Upper lobe of left lung (tissue), 6 donors: ENCODE measurements around the gene DPH5. TPM values are rescaled to one million over a fixed set of nuclear protein-coding genes. Genes with fewer than 3 reads are reported as not detected.

Source experiments
- ATAC-seq, 2 donors: fragments of 200-7000 bp; cut with Tn5 transposase; one replicate each; pipeline ENCODE4 v1.9.1; 2022; ENCODE audit warnings: mild to moderate bottlenecking in 2 of 2, moderate library complexity in 2 of 2; ENCODE audit not compliant: low FRiP score in 2 of 2
- DNase-seq, 2 donors: peaks; one replicate each; pipeline ENCODE4 v3.0.0-alpha.2; 2019 to 2020
- H3K27ac ChIP-seq, 4 donors: fragments of 200-600 bp; sonication (generic); one replicate each; pipeline ENCODE4 v1.5.1; 2016 to 2019
- H3K27me3 ChIP-seq, 4 donors: fragments of 200-600 bp; sonication (generic); one replicate each; pipeline ENCODE4 v1.5.1; 2017 to 2019
- H3K36me3 ChIP-seq, 4 donors: fragments of 200-600 bp; sonication (generic); one replicate each; pipeline ENCODE4 v1.5.1; 2016 to 2019
- H3K4me1 ChIP-seq, 4 donors: fragments of 200-600 bp; sonication (generic); one replicate each; pipeline ENCODE4 v1.5.1; 2018 to 2019
- H3K4me3 ChIP-seq, 4 donors: fragments of 200-600 bp; sonication (generic); one replicate each; pipeline ENCODE4 v1.5.1; 2017 to 2019; ENCODE audit warnings: mild to moderate bottlenecking in 2 of 4, moderate library complexity in 1 of 4
- H3K9me3 ChIP-seq, 4 donors: fragments of 200-600 bp; sonication (generic); one replicate each; pipeline ENCODE4 v1.5.1; 2018 to 2019
- EP300 ChIP-seq, 4 donors: sonication (generic); formaldehyde crosslinking; IDR thresholded peaks; one replicate each; pipeline ENCODE4 v1.5.1; 2017; ENCODE audit warnings: antibody characterized with exemption in 4 of 4, control low read depth in 2 of 4
- POLR2A ChIP-seq, 4 donors: fragments of 450-650 bp; IDR thresholded peaks; one replicate each; pipeline ENCODE4 v1.5.1; 2016 to 2017; ENCODE audit warnings: antibody characterized with exemption in 4 of 4, mild to moderate bottlenecking in 2 of 4
- POLR2AphosphoS5 ChIP-seq, 2 donors: sonication (generic); formaldehyde crosslinking; IDR thresholded peaks; one replicate each; pipeline ENCODE4 v1.5.1; 2017; ENCODE audit warnings: antibody characterized with exemption in 2 of 2
- WGBS, 2 donors: methylation state at CpG; one replicate each; pipeline ENCODE4 v1.1.5; 2017 to 2018; 5-methylcytosine and 5-hydroxymethylcytosine counted together
- total RNA-seq, 6 donors: library from RNA; depleted of rRNA in 4 of 6; stranded (reverse); fragments of >200 nt in 4 of 6; gene quantifications; one replicate each; pipeline versions ENCODE4 v1.1.0 to v1.2.1, GENCODE V29; 2016 to 2021
- TF ChIP-seq, protein P1 (sequence below), 6 experiments: fragments of 450-650 bp in 4 of 6; fragments of 200-600 bp in 2 of 6; sonication (generic) in 2 of 6; IDR thresholded peaks; one replicate each; pipeline ENCODE4 v1.5.1; 2016 to 2019; ENCODE audit warnings: antibody characterized with exemption in 6 of 6
- donor health status: DM: no; HTN: no; CAD: no; lungs with moderate emphysema.
- donor health status: DM: no; HTN: yes; CAD: no; lungs with severe emphysema.

DPH5 gene
- total RNA-seq, 6 donors from 2014 or later = 14.8 to 25.2 (median 21.5) TPM

DNA sequence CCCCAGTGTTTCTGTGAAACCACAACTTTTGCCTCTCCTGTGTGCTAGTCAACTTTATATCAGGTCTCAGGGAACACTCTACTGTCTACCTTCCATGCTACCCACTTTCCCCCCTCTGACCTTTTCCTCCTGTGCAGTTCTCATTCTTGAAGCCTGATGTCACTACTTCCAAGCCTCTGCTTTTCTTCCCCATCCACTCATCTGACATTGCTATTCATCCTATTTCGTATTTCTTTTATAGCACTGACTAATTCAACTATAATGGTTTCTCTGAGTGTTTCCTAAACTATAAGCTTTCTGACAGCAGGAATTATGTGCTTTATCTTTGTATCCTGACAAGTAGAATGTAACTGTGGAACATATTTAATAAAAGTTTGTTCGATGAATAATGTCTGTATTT is 18.2 kb upstream of the DPH5 start:
- DNase-seq (no peak), ATAC-seq (no peak)
- Histone ChIP-seq H3K27ac (no peak overlapping the region), H3K4me1 (no peaks in the 10 kb centered on the region), H3K36me3 (peaks cover 0 to 4% (median 0%) of the 10 kb centered on the region in 4 donors), H3K4me3 (no peak overlapping the region), H3K27me3 (no peaks in the 10 kb centered on the region), H3K9me3 (peaks cover 0 to 8% (median 6%) of the 10 kb centered on the region in 4 donors)
- 73 to 78% methylated on average over 2 of the region's 2 CpGs for WGBS, 2 donors
- no peak for TF ChIP-seq EP300 (IDR thresholded peaks at IDR 0.05)
- TF ChIP-seq, protein P1, sequence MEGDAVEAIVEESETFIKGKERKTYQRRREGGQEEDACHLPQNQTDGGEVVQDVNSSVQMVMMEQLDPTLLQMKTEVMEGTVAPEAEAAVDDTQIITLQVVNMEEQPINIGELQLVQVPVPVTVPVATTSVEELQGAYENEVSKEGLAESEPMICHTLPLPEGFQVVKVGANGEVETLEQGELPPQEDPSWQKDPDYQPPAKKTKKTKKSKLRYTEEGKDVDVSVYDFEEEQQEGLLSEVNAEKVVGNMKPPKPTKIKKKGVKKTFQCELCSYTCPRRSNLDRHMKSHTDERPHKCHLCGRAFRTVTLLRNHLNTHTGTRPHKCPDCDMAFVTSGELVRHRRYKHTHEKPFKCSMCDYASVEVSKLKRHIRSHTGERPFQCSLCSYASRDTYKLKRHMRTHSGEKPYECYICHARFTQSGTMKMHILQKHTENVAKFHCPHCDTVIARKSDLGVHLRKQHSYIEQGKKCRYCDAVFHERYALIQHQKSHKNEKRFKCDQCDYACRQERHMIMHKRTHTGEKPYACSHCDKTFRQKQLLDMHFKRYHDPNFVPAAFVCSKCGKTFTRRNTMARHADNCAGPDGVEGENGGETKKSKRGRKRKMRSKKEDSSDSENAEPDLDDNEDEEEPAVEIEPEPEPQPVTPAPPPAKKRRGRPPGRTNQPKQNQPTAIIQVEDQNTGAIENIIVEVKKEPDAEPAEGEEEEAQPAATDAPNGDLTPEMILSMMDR (IDR thresholded peaks at IDR 0.05) = peak in 1 of 6 experiments; percentile 4

DNA sequence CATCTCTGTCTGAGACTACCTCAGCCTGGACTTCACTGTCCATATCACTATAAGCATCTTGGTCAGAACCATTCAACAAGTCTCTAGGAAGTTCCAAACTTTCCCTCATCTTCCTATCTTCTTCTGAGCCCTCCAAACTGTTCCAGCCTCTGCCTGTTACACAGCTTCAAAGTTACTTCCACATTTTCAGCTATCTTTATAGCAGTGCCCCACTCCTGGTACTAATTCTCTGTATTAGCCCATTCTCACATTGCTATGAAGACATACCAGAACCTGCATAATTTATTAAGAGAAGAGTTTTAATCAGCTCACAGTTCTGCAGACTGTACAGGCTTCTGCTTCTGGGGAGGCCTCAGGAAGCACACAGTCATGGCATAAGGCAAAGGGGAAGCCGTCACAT is 15.7 kb upstream of the DPH5 start:
- no peak for TF ChIP-seq EP300 (IDR thresholded peaks at IDR 0.05)
- no peak for TF ChIP-seq POLR2A (IDR thresholded peaks at IDR 0.05)
- TF ChIP-seq, protein P1 (IDR thresholded peaks at IDR 0.05) = no peak
- TF ChIP-seq POLR2AphosphoS5 (IDR thresholded peaks at IDR 0.05) = no peak
- Histone ChIP-seq H3K27me3 (no peaks in the 10 kb centered on the region), H3K27ac (no peak overlapping the region), H3K4me3 (no peak overlapping the region), H3K9me3 (peaks cover 0 to 8% (median 6%) of the 10 kb centered on the region in 4 donors), H3K36me3 (peaks cover 0 to 4% (median 0%) of the 10 kb centered on the region in 4 donors), H3K4me1 (no peaks in the 10 kb centered on the region)
- 90 to 100% methylated on average over 1 of the region's 1 CpG for WGBS, 2 donors
- ATAC-seq (no peak), DNase-seq (no peak)

DNA sequence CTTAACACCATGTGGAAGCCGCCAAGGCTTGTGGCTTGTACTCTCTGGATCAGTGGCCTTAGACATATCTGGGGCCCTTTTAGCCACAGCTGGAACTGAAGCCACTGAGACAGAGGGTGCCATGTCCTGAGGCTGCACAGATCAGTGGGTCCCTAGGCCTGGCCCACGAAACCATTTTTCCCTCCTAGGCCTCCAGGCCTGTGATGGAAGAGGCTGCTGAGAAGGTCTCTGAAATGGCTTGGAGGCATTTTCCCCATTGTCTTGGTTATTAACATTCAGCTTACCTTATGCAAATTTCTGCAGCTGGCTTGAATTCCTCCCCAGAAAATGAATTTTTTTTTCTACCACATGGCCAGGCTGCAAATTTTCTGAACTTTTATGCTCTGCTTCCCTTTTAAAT is 15.1 kb upstream of the DPH5 start:
- 96 to 100% methylated on average over 2 of the region's 2 CpGs for WGBS, 2 donors
- no peaks in the 10 kb centered on the region for H3K4me1 ChIP-seq
- no peak for DNase-seq

DNA sequence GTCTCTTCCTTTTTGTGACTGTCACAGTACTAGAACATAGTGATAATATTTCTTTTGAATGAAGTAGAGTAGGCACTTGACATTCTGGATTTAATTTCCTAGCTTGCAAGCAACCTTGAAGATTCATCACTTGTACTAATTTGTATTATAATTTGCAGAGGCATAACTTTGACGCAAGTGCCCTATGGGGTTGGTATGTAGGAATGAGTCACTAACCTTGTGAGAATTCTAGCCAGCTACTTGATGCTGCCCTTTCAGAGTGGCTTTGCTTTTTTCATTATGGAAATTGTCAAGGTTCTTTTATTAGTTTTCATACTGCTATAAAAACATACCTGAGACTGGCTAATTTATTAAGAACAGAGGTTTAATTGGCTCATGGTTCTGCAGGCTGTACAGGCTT is 13.7 kb upstream of the DPH5 start:
- no peak for ATAC-seq
- WGBS, 2 donors = 100% methylated on average over 1 of the region's 1 CpG
- Histone ChIP-seq H3K36me3 (peaks cover 0 to 4% (median 0%) of the 10 kb centered on the region in 4 donors), H3K27me3 (no peaks in the 10 kb centered on the region), H3K4me3 (no peak overlapping the region), H3K27ac (no peak overlapping the region), H3K4me1 (no peaks in the 10 kb centered on the region), H3K9me3 (peaks cover 0 to 8% (median 6%) of the 10 kb centered on the region in 4 donors)
- no peak for DNase-seq
- TF ChIP-seq, protein P1 (IDR thresholded peaks at IDR 0.05) = no peak
- TF ChIP-seq POLR2AphosphoS5 (IDR thresholded peaks at IDR 0.05) (no peak), EP300 (IDR thresholded peaks at IDR 0.05) (no peak), POLR2A (IDR thresholded peaks at IDR 0.05) (no peak)

More for the DNA sequence above, 15.1 kb upstream of the DPH5 start:
- Histone ChIP-seq H3K27me3 (no peaks in the 10 kb centered on the region), H3K27ac (no peak overlapping the region), H3K4me3 (no peak overlapping the region), H3K36me3 (peaks cover 0 to 4% (median 0%) of the 10 kb centered on the region in 4 donors), H3K9me3 (peaks cover 0 to 8% (median 6%) of the 10 kb centered on the region in 4 donors)
- ATAC-seq = no peak
- TF ChIP-seq POLR2A (IDR thresholded peaks at IDR 0.05) (no peak), EP300 (IDR thresholded peaks at IDR 0.05) (no peak), POLR2AphosphoS5 (IDR thresholded peaks at IDR 0.05) (no peak)
- TF ChIP-seq, protein P1 (IDR thresholded peaks at IDR 0.05) = no peak

DNA sequence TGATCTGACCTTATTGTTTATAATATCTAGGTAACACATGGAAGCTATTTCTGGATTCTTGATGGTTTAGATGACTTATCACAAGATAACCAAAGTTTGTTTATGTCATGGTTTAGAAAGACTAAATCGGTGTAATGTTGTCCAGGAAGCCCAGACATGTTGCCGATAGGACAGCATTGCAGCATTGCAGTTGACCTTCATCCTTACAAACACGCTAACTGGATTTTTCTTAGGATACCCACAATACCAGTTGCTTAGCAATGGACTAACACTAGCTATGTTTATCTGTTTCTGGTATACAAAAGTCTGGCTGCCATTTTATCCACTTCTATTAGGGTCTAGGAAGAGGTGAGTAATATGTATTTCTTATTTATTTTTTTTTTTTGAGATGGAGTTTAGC is 11.7 kb upstream of the DPH5 start:
- ATAC-seq (no peak), DNase-seq (no peak)
- Histone ChIP-seq H3K9me3 (peaks cover 0 to 8% (median 6%) of the 10 kb centered on the region in 4 donors), H3K27me3 (no peaks in the 10 kb centered on the region), H3K27ac (no peak overlapping the region), H3K4me3 (no peak overlapping the region), H3K36me3 (peaks cover 0 to 4% (median 0%) of the 10 kb centered on the region in 4 donors), H3K4me1 (no peaks in the 10 kb centered on the region)
- WGBS, 2 donors = 75 to 82% methylated on average over 3 of the region's 3 CpGs
- TF ChIP-seq POLR2AphosphoS5 (IDR thresholded peaks at IDR 0.05) = no peak
- no peak for TF ChIP-seq POLR2A (IDR thresholded peaks at IDR 0.05)
- TF ChIP-seq EP300 (IDR thresholded peaks at IDR 0.05) = no peak
- TF ChIP-seq, protein P1 (IDR thresholded peaks at IDR 0.05) = no peak
